ENCODE results near the gene PABPC3.

PABPC3 gene

GRCh38 chr13:25095851-25096453, at the start of gene PABPC3:
TSS of gene PABPC3 (plus strand) at chr13:25096136. CDS start at chr13:25096199, 63 bp downstream.
- DNase-seq, result no peak

GRCh38 chr13:25046274-25046984, 49.5 kb upstream of the PABPC3 start:
- DNase-seq, result no peak

DNA sequence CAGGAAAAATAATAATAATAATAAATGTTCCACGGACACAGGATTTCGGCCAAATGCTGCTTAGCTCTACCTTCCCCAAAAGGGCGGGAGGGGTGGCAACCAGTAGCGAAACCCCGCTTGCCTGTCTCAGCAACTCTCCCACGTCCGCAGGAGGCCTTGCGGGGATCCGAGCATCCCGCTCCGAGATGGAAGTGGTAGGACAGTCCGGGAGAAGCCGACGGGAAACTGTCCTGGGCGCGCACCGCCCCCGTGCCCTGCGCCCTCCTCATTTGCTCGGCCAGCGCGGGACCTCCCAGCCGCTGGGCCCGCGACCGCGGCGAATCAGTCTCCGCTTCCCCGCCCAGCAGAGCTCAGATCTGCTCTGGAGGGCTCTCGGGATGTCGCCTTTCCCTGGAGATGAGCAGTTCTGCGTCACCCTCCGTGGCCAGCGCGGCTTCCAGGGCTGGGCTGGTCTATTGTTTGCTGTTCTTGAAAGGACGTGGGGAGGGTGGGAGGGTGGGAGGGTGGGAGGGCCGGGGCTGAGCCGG, 48.9 kb upstream of the PABPC3 start:
- DNase-seq, result no peak

DNA sequence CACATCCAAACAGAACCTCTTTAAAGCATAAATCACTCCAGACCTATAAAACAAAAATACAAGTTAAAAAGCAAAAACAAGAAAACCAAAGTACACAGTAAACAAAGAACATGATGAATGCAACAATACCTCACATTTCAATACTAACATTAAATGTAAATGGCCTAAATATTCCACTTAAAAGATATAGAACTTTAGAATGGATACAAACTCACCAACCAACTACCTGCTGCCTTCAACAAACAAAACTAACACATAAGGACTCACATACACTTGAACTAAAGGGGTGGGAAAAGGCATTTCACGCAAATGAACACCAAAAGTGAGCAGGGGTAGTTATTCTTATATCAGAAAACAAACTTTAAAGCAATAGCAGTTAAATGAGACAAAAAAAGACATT, 44.9 kb upstream of the PABPC3 start:
- DNase-seq, result no peak

DNA sequence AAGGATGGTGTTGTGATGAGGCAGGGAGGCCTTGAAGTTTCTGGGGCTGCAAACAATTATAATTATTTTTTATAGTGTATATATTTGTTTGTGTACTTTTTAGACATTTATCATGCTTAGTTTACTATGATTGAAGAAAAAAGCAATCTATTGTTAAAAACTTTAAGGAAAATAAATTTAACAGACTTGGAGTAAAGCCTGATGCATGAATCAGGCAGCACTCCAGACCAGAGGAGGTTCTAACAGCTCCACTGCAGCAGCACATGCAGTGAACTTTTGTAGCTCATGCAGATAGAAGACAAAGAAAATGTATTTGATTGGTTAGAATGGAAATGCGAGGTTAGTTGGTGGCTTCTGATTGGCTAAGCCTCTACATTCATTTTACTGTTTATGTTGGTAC, 36.8 kb upstream of the PABPC3 start:
- DNase-seq, result no peak

DNA sequence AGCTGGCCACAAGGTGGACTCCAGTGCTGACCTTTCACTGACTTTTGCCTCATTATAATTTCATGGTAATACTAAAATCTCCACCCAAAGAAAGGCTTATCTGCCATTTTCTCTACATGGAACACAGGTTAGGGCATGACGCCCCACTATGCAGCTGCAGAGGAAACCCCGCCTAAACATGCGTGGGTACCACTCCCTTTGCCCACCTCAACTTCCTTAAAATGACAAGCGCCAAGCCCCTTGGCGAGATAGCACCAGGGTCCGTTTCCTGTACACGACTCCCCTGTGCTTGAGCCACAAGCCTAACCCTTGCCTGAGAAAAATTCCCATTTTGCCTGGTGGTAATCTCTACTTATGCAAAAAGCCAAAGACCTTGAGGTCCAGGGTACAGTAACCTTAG, 36.0 kb upstream of the PABPC3 start:
- no peak for DNase-seq

DNA sequence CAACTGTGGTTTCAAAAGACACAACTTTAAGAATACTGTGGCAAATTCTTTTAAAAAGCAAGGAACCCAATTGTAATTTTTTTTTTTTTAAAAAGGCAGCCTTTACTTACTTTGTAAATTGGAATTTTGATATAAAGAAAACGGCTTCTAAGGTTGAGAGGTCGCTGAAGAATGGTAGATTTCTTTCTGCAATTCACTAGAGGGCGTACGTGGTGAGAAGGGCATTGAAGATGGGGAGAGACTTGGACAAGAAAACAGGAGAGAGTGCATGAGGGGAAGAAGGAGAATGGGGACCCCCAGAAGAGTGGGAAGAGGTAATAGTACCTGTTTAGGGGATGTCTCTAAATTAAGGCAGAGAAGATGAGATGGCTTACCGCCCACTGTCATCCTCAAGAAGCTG, 33.5 kb upstream of the PABPC3 start:
- no peak for DNase-seq

- DNase-seq, result no peak
Measured at GRCh38 chr13:25064396-25064795, 31.5 kb upstream of the PABPC3 start.

DNA sequence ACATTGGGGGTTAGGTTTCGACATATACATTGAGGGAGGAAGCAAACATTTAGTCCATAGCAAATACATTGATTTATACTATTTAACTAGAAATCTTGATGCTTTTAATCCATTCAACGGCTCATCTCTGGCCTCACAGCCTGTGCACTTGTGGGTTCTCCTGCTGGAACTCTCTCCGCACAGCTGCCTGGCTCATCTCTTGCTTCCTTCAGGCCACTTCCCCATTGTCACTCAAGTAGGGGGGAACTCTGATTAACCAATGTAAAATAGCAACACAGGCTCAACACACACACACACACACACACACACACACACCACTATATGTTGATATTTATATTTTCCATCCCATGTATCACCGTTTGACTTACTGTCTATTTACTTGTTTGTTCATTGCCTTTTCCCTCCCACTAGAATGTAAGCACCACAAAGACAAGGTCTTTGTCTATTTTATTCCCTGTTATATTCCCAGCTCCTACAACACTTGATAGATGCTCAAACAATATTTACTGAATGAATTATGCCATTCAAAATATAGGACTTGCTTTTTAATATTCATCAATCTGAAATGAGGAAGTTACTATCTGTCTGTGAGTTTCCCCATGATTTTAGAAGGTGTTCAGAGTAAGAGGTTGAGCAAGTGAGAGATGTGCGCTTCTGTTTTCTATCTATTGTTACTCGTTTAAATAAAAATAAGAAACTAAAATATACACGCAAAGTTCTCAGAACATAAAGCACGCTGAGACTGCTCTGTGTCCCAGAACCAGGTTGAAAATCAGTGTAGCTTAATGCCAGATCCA, 29.8 kb upstream of the PABPC3 start:
- no peak for DNase-seq

GRCh38 chr13:25067064-25067463, 28.9 kb upstream of the PABPC3 start:
- DNase-seq, result no peak

GRCh38 chr13:25068810-25069209, 27.1 kb upstream of the PABPC3 start:
- DNase-seq, result no peak

DNA sequence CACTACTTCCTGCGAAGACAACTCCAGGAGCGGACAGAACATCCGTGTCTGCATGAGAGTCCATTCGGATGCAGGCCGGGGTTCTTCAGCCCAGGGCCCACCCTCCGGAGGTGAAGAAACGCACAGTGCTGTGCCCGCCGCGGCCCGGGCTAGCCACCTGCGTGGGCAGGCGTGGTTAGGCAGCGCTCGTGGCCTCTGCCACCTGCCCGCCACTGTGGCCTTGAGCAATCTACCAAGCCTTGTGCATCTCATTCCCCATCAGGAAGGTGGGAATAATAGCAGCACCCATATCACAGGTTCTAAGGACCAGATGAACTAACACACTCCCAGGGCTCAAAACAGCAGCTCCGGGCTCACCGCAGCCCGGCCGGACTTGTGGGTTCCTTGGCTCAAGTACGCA, 26.7 kb upstream of the PABPC3 start:
- no peak for DNase-seq

GRCh38 chr13:25069911-25070310, 26.0 kb upstream of the PABPC3 start:
- DNase-seq, result no peak

DNA sequence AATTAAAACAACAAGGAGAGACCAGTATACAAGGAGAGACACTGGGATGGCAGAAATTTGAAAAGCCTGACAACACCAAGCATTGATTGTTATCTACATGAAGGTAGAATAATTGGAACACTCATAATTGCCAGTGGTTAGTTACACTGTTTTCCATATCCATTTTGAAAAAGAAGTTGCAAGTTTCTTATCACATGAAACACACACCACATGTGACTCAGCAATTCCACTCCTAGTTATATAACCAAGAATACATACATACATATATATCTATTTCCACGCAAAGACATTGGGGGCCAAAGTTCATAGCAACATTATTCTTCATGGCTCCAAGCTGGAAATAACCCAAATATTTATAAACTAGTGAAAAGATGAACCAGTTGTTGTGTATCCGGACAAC, 15.2 kb upstream of the PABPC3 start:
- DNase-seq, result no peak

GRCh38 chr13:25084096-25084495, 11.8 kb upstream of the PABPC3 start:
- peak; percentile 30 for DNase-seq

- peak; percentile 22 for DNase-seq
Measured at GRCh38 chr13:25085125-25085742, 10.7 kb upstream of the PABPC3 start.

DNA sequence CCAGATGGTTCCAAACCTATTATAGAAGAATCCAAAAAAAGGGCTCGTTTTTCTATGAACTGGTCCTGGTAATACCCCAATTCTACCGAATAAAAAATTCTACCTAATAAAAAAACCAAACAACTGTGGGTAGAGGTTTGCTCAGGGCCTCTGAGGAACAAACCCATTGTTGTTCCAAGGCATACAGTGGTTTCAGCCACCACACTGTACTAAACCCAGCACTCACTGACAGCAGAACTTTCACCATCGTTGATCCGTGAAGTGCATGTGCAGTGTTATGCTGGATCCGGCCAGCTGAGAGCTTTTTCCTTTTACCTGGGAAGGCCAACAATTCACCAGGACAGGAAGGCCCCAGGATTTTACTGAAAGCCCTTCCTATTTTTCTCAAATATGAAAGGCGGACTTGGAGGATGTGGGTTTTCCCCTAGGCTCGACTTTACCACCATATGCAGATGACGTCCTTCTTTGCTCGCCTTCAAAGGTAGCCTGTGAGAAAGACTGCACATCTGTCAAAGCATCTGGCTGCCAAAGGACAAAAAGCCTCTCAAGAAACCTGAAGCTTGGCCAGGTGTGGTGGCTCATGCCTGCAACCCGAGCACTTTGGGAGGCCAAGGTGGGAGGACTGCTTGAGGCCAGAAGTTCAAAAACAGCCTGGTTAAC, 7.2 kb upstream of the PABPC3 start:
- no peak for DNase-seq

DNA sequence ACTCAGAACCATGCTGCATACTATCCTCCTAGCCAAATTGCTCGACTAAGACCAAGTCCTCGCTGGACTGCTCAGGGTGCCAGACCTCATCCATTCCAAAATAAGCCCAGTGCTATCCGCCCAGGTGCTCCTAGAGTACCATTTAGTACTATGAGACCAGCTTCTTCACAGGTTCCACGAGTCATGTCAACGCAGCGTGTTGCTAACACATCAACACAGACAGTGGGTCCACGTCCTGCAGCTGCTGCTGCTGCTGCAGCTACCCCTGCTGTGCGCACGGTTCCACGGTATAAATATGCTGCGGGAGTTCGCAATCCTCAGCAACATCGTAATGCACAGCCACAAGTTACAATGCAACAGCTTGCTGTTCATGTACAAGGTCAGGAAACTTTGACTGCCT, 1.5 kb downstream of the PABPC3 start:
- no peak for DNase-seq

DNA sequence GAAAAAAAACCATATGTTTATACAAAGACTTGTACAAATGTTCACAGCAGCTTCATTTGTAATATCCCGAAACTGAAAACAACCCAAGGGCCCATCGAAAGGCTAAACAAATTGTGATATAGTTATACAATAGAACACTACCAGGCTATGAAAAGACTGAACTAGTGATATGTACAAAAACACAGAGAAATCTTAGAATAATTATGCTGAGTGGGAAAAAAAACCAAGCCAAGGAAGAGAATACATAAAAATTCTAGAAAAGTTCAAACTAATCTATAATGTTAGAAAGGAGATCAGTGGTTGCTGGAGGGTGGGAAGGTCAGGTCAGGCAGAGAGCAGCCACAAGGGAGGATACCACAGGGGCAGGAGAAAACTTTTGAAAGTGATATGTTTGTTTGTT, 7.8 kb downstream of the PABPC3 start:
- DNase-seq, result no peak

GRCh38 chr13:25109341-25109740, 13.4 kb downstream of the PABPC3 start:
- no peak for DNase-seq

DNA sequence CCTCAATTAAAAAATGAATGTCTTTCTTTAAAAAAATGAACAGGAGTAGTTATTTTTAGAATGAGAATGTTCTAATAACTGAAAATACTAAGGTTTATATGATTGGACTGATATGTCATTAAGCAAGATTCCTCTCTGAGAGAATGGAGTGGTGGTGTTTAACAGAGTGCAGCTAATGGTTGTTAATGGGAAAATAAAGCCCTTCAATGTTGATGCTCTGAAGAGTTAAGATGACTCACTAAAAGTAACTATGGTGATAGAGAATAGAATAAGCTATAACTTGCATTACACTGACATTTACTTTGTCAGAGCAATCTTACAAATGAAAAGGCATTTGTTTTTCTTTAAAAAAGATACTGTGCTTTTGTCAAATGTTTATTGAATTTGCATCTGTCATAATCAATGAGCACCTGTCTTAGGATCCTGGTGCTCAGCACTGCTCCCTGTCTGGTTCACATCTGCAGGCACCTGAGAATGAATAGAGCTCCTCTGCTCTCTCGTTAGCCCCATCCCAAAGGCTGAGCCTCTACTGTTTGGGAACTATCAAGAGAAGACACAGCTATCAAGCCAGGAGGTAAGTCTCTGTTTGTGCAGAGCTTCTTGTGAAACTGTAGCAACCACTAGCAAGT, 15.1 kb downstream of the PABPC3 start:
- no peak for DNase-seq

DNA sequence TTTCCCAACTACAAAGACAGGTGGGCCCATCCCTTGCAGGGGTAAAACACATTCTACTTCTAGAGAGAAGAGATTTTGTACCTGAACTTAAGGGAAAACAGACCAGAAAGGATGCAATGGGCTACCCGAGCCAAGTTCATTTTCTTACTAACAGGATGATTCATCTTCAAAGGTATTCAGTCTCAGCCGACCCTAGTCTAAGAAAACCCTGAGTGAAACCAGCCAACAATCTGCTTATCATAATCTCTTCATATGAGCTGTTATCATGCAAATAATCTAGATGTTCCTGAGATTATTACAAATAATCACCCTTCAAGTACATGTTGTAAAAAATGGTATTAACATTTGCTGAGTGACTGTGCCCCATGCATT, 15.6 kb downstream of the PABPC3 start:
- DNase-seq, result no peak

All from HCEC 1CT (cell line).